Stimulated activated CD8-positive, alpha-beta memory T cell treated with anti-CD3 and anti-CD28 coated beads, Interleukin-15, amount 100 ng/mL, for 24 hours (primary cell): ENCODE data around the gene GET4.
"Not testable (repeated sequence)": the region's sequence is repeated elsewhere in the genome, so short reads cannot be mapped to it uniquely, and the experiment has no call there.

Experiments used
- DNase-seq: peaks from one replicate; pipeline ENCODE4 v3.0.0-alpha.2; 2020; ENCODE audit warnings: low read depth

Gene GET4

GRCh38 chr7:916291-916941 lies 40.1 kb downstream of the GET4 start:
- no peak for DNase-seq

- no peak for DNase-seq
Observed at GRCh38 chr7:917255-918117, 41.1 kb downstream of the GET4 start.

- DNase-seq = no peak
Observed at GRCh38 chr7:918118-918425, 41.7 kb downstream of the GET4 start.

DNA sequence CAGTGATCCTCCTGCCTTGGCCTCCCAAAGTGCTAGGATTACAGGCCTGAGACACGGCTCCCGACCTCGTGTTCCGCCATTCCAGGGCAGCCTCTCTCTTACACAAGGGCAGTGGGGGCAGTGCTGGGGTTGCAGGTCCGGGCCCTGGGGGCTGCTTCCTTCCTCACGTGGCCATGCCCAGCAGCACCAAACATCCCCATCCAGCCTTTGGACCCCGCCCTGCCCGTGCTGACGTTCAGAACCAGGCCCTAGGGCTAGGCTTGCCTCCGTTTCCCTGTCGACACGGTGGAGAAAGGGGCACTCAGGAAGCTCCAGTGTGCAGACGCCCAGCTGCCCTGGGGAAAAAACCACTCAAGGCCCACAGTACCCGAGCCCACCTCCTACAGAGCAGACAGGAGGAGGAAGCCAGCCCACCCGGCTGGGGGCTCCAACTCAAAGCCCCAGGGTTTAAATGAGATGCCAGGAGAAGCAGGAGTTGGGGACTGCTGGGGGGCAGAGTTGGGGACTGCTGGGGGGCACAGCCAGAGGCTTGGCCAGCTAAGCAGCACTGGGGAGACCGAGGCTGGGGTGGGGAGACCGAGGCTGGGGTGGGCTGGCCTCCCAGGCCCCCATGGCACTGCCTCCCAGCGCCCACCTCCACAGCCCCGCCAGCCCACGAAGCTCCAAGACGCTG lies 42.2 kb downstream of the GET4 start:
- no peak for DNase-seq

DNA sequence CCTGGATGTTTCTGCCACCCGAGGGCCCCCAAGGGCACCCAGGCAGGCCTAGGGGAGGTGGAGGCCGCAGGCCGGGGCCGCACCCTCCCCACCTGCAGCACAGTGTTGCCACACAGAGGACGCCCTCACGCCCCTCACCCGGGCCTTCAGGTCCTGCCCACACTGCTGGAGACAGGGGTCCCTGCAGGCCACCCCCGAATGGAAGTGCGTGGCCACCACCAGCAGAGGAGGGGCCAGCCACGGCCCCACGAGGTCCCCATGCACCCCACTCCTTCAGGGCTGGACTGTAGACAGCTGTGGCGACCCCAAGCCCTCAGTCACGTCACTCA lies 42.7 kb downstream of the GET4 start:
- no peak for DNase-seq

DNA sequence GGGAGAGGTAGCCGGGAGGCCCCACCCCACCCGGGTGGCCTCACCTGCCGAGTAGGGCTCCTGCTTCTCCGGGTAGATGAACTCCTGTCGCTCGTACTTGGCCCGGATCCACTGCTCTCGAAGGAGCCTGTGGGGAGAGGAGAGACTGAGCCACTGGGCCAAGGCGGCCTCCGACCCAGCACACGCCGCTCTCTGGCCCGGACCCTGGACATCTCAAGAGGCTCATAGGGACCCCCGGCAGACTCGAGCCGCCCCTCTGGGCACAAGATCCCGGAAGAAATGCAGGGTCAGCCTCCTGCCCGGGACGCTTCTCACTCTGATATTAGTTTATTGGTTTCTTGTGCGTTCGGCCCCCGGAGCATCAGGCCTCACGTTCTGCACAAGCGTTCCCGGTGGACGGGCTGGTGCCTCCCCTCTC lies 43.6 kb downstream of the GET4 start:
- DNase-seq = no peak

DNA sequence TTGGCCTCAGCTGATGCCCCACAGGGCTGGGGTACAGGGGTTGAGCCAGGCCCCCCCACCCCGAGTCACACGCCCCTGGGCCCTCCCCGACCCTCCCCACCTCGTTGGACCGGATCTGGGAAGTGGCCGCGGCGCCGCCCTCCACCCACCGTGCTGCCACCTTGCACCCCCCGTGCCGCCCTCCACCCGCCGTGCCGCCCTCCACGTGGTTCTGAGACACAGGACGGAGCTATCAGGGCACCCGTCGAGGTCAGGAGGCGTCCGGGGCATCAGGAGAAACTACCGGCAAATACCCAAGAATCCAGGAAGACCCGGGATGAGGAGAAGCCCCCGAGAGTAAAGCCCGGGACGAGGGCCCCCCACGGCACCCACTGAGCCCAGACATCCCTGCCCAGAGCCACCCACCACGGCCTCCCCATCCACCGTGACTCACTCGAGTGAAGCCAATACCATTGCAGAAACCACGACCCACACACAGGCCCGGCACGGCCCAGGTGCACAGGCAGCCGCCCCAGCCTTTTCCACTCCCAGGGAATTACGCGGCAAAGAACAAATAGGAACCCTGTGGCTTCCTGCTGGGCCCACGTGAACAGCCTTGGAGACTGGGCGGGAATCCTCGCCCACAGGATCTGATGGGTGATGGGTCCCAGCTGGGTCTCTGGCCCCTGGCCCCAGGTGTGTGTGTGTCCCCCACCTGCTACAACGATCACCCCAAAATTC lies 44.2 kb downstream of the GET4 start:
- no peak for DNase-seq

DNA sequence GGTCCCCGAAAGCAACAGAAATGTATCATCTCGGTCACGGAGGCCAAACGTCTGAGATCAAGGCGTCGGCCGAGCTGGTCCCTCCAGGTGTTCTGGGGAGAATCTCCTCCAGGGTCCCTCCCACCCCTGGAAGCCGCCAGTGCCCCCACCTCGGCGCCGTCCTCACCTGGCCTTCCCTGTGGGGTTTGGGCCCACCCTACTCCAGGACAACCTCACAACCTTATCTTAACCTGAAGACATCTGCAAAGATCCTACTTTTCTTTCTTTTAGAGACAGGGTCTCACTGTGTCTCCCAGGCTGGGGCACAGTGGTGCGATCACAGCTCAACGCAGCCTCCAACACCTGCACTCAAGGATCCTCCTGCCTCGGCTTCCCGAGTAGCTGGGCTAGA lies 44.7 kb downstream of the GET4 start:
- no peak for DNase-seq

DNA sequence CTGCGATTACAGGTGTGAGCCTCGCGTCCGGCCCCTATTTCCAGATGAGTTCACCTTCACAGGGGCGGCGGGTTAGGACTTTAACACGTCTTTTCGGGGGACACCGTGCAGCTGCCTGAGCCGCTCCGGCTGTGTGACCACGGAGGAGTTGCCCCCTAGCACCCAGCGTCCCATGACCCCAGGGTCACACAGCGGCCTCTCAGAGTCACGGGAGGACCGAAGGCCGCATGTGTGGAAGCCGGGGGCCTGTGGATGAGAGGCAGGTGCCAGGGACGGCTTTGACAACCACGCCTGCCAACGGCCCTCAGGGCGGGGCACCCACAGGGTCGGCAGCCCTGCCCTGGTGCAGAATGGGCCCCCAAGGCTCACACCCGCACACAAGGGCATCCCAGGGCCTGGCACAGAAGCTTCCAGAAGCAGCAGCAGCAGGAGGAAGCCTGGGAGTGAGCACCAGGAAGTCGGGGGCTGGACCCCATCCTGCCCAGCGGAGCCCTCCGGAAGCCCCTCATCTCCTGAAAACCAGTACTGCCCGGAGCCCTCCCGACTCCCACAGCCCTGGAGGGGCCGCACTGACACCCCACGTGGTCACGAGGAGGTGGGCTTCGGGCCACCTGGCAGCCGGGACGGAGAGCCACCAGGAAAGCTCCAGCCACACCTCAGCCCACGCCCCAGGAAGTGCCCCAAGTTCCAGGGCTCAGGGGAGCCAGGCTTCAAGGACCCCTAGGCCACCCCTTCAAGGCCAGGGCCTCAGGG lies 45.4 kb downstream of the GET4 start:
- no peak for DNase-seq

DNA sequence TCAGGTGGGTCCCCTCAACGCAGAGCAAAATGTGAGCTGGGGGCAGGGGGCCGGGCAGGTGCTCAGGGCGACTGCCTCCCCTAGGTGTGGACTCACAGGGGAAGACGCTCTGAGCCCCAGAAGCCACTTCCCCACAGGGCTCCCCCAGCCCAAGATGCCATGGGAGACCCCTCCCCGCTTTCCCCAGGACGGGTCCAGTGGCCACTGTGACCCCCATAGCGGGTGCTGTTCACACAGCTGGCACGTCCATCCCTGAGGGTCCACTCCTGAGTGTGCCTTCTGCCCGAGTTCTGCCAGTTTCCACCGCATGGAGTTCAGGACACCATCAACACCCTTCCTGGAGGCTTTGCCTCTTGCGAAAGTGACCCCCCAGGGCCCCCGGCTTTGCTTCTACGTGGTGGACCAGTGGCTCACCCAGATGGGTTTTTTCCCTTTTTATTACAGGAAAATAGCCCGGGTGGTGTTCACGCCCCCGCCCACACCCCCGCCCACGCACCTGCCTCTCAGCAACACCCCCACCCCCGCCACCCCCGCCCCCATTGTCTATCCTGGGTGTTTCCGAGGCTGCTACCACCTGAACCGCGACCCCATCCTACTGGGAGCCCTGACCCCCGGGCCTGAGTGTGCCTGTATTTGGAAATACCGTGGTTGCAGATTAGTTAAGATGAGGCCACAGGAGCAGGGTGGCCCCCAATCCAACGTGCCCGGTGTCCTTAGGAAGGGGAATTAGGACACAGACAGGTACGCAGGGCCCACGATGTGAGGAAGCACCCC lies 46.2 kb downstream of the GET4 start:
- DNase-seq = no peak

- DNase-seq = peak; percentile 59
Observed at GRCh38 chr7:923108-924041, 47.0 kb downstream of the GET4 start.

- not testable (repeated sequence) for DNase-seq
Observed at GRCh38 chr7:924042-924441, 47.7 kb downstream of the GET4 start.

DNA sequence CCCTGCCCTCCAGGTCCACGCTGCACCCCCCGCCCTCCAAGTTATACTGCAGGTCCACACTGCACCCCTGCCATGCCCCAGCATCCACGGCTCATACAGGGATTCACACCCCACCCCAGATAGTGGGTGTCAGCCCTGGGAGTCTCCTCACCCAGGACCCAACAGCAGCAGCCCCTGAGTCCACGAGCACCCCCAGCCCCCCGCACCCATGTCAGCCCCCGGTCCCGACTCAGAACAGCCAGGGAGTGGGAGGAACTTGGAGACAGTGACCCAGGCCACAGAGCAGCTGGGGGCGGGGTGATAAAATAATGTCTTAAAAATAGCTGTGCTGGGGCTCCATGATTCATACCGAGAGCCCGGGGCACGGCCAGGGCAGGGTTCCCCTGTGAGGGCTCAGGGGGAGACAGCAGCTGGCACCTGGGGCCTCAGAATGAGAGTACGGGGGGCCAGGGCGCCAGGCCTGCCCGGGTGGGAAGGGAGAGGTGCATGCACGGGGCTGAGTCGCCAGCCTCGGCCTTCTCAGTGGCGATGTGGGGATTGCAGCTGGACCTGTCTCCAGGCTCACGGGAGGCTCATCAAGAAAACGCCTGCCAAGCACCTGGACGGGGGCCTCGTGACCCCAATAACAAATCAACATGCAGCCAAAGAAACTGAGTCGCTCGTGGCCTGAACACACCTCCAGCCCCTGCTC lies 48.3 kb downstream of the GET4 start:
- peak; percentile 40 for DNase-seq

GRCh38 chr7:925601-926000 lies 49.2 kb downstream of the GET4 start:
- peak; percentile 52 for DNase-seq

GRCh38 chr7:926061-927030 lies 50.0 kb downstream of the GET4 start:
- DNase-seq = no peak

DNA sequence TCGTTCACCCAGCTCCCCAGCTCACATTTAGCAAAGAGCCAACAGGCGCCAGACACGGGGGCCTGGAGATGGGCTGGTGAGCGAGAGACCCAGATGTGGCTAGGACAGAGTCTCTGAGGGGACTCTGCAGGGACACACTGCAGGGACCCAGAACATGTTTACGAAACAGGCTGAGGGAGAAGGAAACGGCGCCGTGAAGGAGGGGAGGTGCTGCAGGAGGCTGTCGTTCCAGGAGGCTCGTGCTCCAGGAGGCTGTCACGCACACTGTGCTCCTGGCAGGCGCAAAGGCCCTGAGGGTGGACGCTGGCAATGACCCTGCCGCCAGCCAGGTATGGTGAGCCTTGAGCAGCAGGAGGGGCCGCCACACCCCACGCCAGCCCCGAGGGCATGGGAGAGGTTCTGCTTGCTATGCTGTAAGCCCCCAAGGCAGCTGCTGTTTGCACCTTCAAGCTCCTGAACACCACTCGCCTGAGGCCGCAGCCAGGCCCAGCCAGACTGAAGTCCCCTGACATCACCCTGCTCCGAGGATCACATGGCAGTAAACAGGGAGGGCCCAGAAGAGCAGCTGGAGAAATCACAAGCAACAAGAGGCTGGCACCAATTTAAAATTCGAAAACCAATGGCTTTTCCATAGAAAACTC lies 50.8 kb downstream of the GET4 start:
- DNase-seq = no peak

DNA sequence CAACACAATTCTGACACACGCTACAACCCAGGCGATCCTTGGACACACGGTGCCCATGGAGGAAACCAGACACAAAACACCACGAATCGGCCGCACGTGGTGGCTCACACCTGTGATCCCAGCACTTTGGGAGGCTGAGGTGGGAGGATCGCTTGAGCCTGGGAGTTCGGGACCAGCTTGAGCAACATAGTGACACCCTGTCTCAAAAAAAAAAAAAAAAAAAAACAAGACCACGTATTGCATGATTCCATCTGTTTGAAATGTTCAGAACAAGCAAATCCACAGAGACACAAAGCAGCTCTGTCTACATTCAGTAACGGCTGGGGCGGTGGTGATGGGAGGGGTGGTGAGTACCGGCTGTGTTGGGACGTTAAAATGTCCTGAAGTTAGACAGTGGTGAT lies 53.0 kb downstream of the GET4 start:
- DNase-seq = no peak
